Chondrocyte (in vitro differentiated cells): Measurements from ENCODE around the gene POMGNT1. TPM values are rescaled to one million over a fixed set of nuclear protein-coding genes. Genes with fewer than 3 reads are reported as not detected.

Experiments
- DNase-seq: peaks from one replicate; pipeline ENCODE4 v3.0.0; 2021; ENCODE audit warnings: mixed read lengths, low spot score
- H3K27ac Mint-ChIP-seq: one replicate; pipeline ENCODE4 v1.8.0; 2021; ENCODE audit warnings: mild to moderate bottlenecking, moderate library complexity, mixed read lengths; ENCODE audit not compliant: unreplicated experiment
- H3K27me3 Mint-ChIP-seq: 2 replicates; pipeline ENCODE4 v1.8.0; 2021; ENCODE audit warnings: low read depth, mixed read lengths
- H3K36me3 Mint-ChIP-seq: 2 replicates; pipeline ENCODE4 v1.8.0; 2021; ENCODE audit warnings: low read depth, mixed read lengths
- H3K4me1 Mint-ChIP-seq: 2 replicates; pipeline ENCODE4 v1.8.0; 2021; ENCODE audit warnings: low read depth, mild to moderate bottlenecking, mixed read lengths
- H3K4me3 Mint-ChIP-seq: one replicate; pipeline ENCODE4 v1.8.0; 2021; ENCODE audit warnings: mild to moderate bottlenecking, moderate library complexity, mixed read lengths; ENCODE audit not compliant: unreplicated experiment
- H3K9me3 Mint-ChIP-seq: 2 replicates; pipeline ENCODE4 v1.8.0; 2021; ENCODE audit warnings: low read depth, mixed read lengths
- total RNA-seq: library from RNA; stranded (reverse); gene quantifications from 3 replicates; pipeline ENCODE4 v1.2.1, GENCODE V29; 2021
- TF ChIP-seq, protein P1 (sequence below): fragments of 200-600 bp; sonication (generic); IDR thresholded peaks from 2 replicates; pipeline ENCODE4 v1.5.0; 2021; ENCODE audit warnings: antibody characterized with exemption, mild to moderate bottlenecking, moderate library complexity

The POMGNT1 gene
- total RNA-seq, 1 donor from 2014 or later = 84.9 TPM

DNA sequence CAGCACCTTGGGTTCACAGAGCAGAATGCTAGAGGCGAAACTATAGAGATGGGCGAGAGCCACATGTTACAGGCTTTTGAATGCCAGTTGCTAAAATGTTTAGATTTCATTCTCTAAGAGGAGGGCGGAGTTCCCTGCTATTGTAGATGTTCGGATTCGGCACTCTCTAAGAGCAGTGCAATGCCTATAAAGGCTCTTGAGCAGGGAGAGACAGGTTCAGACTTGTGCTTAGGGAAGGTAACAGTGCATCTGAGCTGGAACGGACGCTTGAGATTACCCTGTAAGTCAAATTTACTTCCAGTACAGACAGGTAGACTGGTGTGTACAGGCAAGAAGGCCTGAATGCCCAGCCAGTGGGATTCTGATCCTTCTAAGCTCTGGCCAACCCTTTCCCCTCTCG is 20.2 kb upstream of the POMGNT1 start:
- peaks cover 4% of the 10 kb centered on the region for H3K36me3 Mint-ChIP-seq
- no peak overlapping the region for H3K27ac Mint-ChIP-seq
- no peaks in the 10 kb centered on the region for H3K27me3 Mint-ChIP-seq
- no peak for DNase-seq
- H3K4me3 Mint-ChIP-seq = no peak overlapping the region
- peaks cover 3% of the 10 kb centered on the region for H3K4me1 Mint-ChIP-seq
- TF ChIP-seq, protein P1, sequence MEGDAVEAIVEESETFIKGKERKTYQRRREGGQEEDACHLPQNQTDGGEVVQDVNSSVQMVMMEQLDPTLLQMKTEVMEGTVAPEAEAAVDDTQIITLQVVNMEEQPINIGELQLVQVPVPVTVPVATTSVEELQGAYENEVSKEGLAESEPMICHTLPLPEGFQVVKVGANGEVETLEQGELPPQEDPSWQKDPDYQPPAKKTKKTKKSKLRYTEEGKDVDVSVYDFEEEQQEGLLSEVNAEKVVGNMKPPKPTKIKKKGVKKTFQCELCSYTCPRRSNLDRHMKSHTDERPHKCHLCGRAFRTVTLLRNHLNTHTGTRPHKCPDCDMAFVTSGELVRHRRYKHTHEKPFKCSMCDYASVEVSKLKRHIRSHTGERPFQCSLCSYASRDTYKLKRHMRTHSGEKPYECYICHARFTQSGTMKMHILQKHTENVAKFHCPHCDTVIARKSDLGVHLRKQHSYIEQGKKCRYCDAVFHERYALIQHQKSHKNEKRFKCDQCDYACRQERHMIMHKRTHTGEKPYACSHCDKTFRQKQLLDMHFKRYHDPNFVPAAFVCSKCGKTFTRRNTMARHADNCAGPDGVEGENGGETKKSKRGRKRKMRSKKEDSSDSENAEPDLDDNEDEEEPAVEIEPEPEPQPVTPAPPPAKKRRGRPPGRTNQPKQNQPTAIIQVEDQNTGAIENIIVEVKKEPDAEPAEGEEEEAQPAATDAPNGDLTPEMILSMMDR = no peak
- no peaks in the 10 kb centered on the region for H3K9me3 Mint-ChIP-seq

DNA sequence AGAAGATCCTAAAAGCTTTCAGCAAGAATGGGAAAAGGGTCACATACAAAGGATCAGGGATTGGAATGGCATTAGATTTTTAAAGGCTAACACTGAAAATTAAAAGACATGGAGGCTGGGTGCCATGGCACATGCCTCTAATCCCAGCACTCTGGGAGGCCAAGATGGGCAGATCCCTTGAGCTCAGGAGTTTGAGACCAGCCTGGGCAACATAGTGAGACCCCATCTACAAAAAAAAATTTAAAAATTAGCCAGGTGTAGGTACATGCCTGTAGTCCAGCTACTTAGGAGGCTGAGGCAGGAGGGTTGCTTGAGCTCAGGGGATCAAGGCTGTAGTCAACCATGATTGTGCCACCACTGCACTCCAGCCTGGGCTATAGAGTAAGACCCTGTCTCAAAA is 17.3 kb upstream of the POMGNT1 start:
- H3K27ac Mint-ChIP-seq = no peak overlapping the region
- no peaks in the 10 kb centered on the region for H3K27me3 Mint-ChIP-seq
- peaks cover 2% of the 10 kb centered on the region for H3K36me3 Mint-ChIP-seq

GRCh38 chr1:46211051-46211450 is 12.8 kb upstream of the POMGNT1 start:
- peaks cover 8% of the 10 kb centered on the region for H3K4me1 Mint-ChIP-seq
- H3K27ac Mint-ChIP-seq = no peak overlapping the region
- peaks cover 2% of the 10 kb centered on the region for H3K36me3 Mint-ChIP-seq
- no peaks in the 10 kb centered on the region for H3K27me3 Mint-ChIP-seq
- H3K4me3 Mint-ChIP-seq = no peak overlapping the region
- TF ChIP-seq, protein P1 = no peak
- DNase-seq = no peak
- H3K9me3 Mint-ChIP-seq = no peaks in the 10 kb centered on the region

More for the DNA sequence above, 17.3 kb upstream of the POMGNT1 start:
- no peak for DNase-seq
- H3K4me3 Mint-ChIP-seq = no peak overlapping the region
- H3K9me3 Mint-ChIP-seq = no peaks in the 10 kb centered on the region
- TF ChIP-seq, protein P1 = no peak
- no peaks in the 10 kb centered on the region for H3K4me1 Mint-ChIP-seq

DNA sequence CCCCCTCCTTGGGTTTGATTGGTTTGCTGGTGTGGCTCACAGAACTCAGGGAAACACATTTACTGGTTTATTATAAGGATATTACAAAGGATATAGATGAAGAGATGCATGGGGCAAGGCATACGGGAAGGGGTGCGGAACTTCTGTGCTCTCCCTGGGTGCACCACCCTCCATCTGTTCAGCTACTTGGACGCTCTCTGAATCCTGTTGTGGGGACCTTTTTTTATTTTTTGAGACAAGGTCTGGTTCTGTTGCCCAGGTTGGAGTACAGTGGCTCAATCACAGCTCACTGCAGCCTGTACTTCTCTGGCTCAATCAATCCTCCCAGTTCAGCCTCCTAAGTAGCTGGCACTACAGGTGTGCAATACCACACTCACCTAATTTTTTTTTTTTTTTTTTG is 12.3 kb upstream of the POMGNT1 start:
- DNase-seq = no peak
- no peak overlapping the region for H3K27ac Mint-ChIP-seq
- no peaks in the 10 kb centered on the region for H3K9me3 Mint-ChIP-seq
- H3K4me3 Mint-ChIP-seq = no peak overlapping the region
- TF ChIP-seq, protein P1 = no peak
- H3K36me3 Mint-ChIP-seq = peaks cover 2% of the 10 kb centered on the region
- no peaks in the 10 kb centered on the region for H3K27me3 Mint-ChIP-seq
- H3K4me1 Mint-ChIP-seq = peaks cover 11% of the 10 kb centered on the region

- no peak for DNase-seq
- Mint-ChIP-seq H3K4me1 (peaks cover 39% of the 10 kb centered on the region), H3K36me3 (no peaks in the 10 kb centered on the region), H3K27me3 (no peaks in the 10 kb centered on the region), H3K27ac (no peak overlapping the region), H3K4me3 (no peak overlapping the region), H3K9me3 (no peaks in the 10 kb centered on the region)
- TF ChIP-seq, protein P1 = no peak
Observed at GRCh38 chr1:46206399-46206798, 8.2 kb upstream of the POMGNT1 start.
